GM12878 (cell line): ENCODE measurements around the gene SIL1. TPM values are rescaled to one million over a fixed set of nuclear protein-coding genes. Genes with fewer than 3 reads are reported as not detected.

Source experiments
- ATAC-seq: fragments of 200-7000 bp; cut with Tn5 transposase; 3 replicates; pipeline ENCODE4 v1.9.1; 2020; ENCODE audit warnings: mild to moderate bottlenecking, moderate library complexity
- BruUV-seq: library from RNA; stranded (reverse); fragments of 400-500 nt; replicated peaks from 2 replicates; lab custom pipeline; 2021; lab: Mats Ljungman, UMichigan
- CTCF ChIA-PET: fragments of 300-600 bp; sonication (Branson Sonifier 250); formaldehyde crosslinking; extraction: SDS; loops from one replicate; lab custom pipeline; 2021; ENCODE audit warnings: inconsistent platforms; lab: Yijun Ruan, JAX
- POLR2A ChIA-PET: fragments of 350-600 bp; formaldehyde crosslinking; extraction: SDS; loops from one replicate; lab custom pipeline; 2021; ENCODE audit warnings: inconsistent platforms; lab: Charles Lee
- RAD21 ChIA-PET: fragments of 300-600 bp; sonication (Branson Sonifier 250); formaldehyde crosslinking; loops from one replicate; lab custom pipeline; 2023; ENCODE audit warnings: antibody characterized with exemption; ENCODE audit not compliant: unreplicated experiment; lab: Charles Lee
- SMC1A ChIA-PET: fragments of 300-600 bp; sonication (Branson Sonifier 250); formaldehyde crosslinking; loops from one replicate; lab custom pipeline; 2023; ENCODE audit not compliant: unreplicated experiment, uncharacterized antibody; lab: Charles Lee
- DNase-seq: peaks from one replicate; pipeline ENCODE4 v3.0.0-alpha.2; 2011; ENCODE audit warnings: low read depth, low spot score
- FAIRE-seq: peaks from 3 replicates; lab custom pipeline; 2011; peaks lifted over from hg19 to GRCh38; lab: Jason Lieb, UNC
- H2AFZ ChIP-seq: 2 replicates; pipeline ENCODE4 v1.6.0; 2011; ENCODE audit warnings: low read depth, low read length, control low read depth; ENCODE audit not compliant: control insufficient read depth
- H3K27ac ChIP-seq: 2 replicates; pipeline ENCODE4 v1.5.1; 2011; ENCODE audit warnings: control low read depth; ENCODE audit not compliant: control insufficient read depth, insufficient read depth
- H3K27me3 ChIP-seq, 2 experiments: replicated peaks in 1 of 2; 2 replicates each; pipeline versions ENCODE4 v1.6.0 to v1.6.1; 2011; ENCODE audit warnings: low read length in 1 of 2; ENCODE audit not compliant: control insufficient read depth in 2 of 2, insufficient read depth in 2 of 2
- H3K36me3 ChIP-seq, 2 experiments: 2 replicates each; pipeline ENCODE4 v1.5.1; 2011; ENCODE audit warnings: low read length in 1 of 2; ENCODE audit not compliant: control insufficient read depth in 2 of 2, insufficient read depth in 2 of 2
- H3K4me1 ChIP-seq: 2 replicates; pipeline ENCODE4 v1.6.1; 2011; ENCODE audit warnings: mild to moderate bottlenecking, low read length, moderate library complexity, mixed read lengths; ENCODE audit not compliant: control insufficient read depth, insufficient read depth
- H3K4me2 ChIP-seq: 2 replicates; pipeline ENCODE4 v1.6.0; 2011; ENCODE audit warnings: control low read depth; ENCODE audit not compliant: control insufficient read depth, insufficient read depth
- H3K4me3 ChIP-seq: fragments of 200-600 bp; sonication (generic); 2 replicates; pipeline ENCODE4 v1.5.1; 2016
- H3K79me2 ChIP-seq: 2 replicates; pipeline ENCODE4 v1.6.0; 2011; ENCODE audit warnings: low read length; ENCODE audit not compliant: control insufficient read depth, insufficient read depth
- H3K9ac ChIP-seq: 2 replicates; pipeline ENCODE4 v1.8.0; 2011; ENCODE audit warnings: low read length, control low read depth, mixed read lengths; ENCODE audit not compliant: control insufficient read depth, insufficient read depth
- H3K9me3 ChIP-seq: replicated peaks from 3 replicates; pipeline ENCODE4 v1.5.1; 2011; ENCODE audit warnings: mild to moderate bottlenecking, low read length; ENCODE audit not compliant: control insufficient read depth, insufficient read depth
- H4K20me1 ChIP-seq: 2 replicates; pipeline ENCODE4 v1.6.0; 2011; ENCODE audit not compliant: control insufficient read depth, insufficient read depth
- CBX3 ChIP-seq: fragments of 200-600 bp; sonication (generic); IDR thresholded peaks from 2 replicates; pipeline ENCODE4 v1.6.1; 2016; ENCODE audit warnings: low read depth, borderline replicate concordance
- CUX1 ChIP-seq: IDR thresholded peaks from 2 replicates; pipeline ENCODE4 v1.6.1; 2012; ENCODE audit warnings: improper control_type of control experiment, low read depth, low read length; ENCODE audit not compliant: insufficient replicate concordance
- HDAC6 ChIP-seq: fragments of 200-600 bp; sonication (generic); IDR thresholded peaks from one replicate; pipeline ENCODE4 v1.8.0; 2017; ENCODE audit warnings: antibody characterized with exemption; ENCODE audit not compliant: unreplicated experiment
- HDGF ChIP-seq: fragments of 450-650 bp; IDR thresholded peaks from 2 replicates; pipeline ENCODE4 v1.6.1; 2016; ENCODE audit warnings: antibody characterized with exemption
- MXI1 ChIP-seq: fragments of 150-350 bp; IDR thresholded peaks from 2 replicates; pipeline ENCODE4 v1.6.1; 2011; ENCODE audit warnings: low read depth, mild to moderate bottlenecking, inconsistent platforms, low read length, improper control_type of control experiment
- PAX8 ChIP-seq: fragments of 450-650 bp; IDR thresholded peaks from 2 replicates; pipeline ENCODE4 v1.6.1; 2017; ENCODE audit warnings: mild to moderate bottlenecking, moderate library complexity
- POU2F2 ChIP-seq: IDR thresholded peaks from 3 replicates; pipeline ENCODE4 v1.6.1; 2011; ENCODE audit warnings: low read depth, mild to moderate bottlenecking, low read length, borderline replicate concordance
- RCOR1 ChIP-seq: conservative IDR thresholded peaks from 2 replicates; pipeline ENCODE4 v1.6.1; 2012; ENCODE audit warnings: low read depth, low read length, improper control_type of control experiment
- SUPT20H ChIP-seq: IDR thresholded peaks from 2 replicates; pipeline ENCODE4 v1.6.1; 2011; ENCODE audit warnings: low read depth, mild to moderate bottlenecking, low read length, moderate library complexity, borderline replicate concordance; ENCODE audit not compliant: control insufficient read depth
- SUZ12 ChIP-seq: fragments of 200-600 bp; sonication (generic); IDR thresholded peaks from one replicate; pipeline ENCODE4 v1.6.1; 2018; ENCODE audit warnings: antibody characterized with exemption, mild to moderate bottlenecking; ENCODE audit not compliant: unreplicated experiment
- USF2 ChIP-seq: IDR thresholded peaks from 2 replicates; pipeline ENCODE4 v1.6.1; 2011; ENCODE audit warnings: low read depth, low read length, improper control_type of control experiment, borderline replicate concordance
- ZNF384 ChIP-seq: IDR thresholded peaks from 2 replicates; pipeline ENCODE4 v1.6.1; 2012; ENCODE audit warnings: low read depth, mild to moderate bottlenecking, low read length, improper control_type of control experiment, borderline replicate concordance
- ZNF592 ChIP-seq: fragments of 450-650 bp; IDR thresholded peaks from 2 replicates; pipeline ENCODE4 v1.6.1; 2017; ENCODE audit warnings: mild to moderate bottlenecking, moderate library complexity
- WGBS: methylation state at CpG from one replicate; pipeline ENCODE4 v1.1.6; 2016; ENCODE audit warnings: low lambda C conversion rate; ENCODE audit not compliant: insufficient replicate concordance, insufficient coverage; ENCODE audit errors: missing lambda C conversion rate; 5-methylcytosine and 5-hydroxymethylcytosine counted together
- in situ Hi-C: fragments of 300-500 bp; cut with MboI; formaldehyde crosslinking; loops from 9 replicates; pipeline ENCODE4 v1.14.3; 2018; ENCODE audit warnings: mixed read lengths
- intact Hi-C: fragments of 100-400 bp; cut with micrococcal nuclease; formaldehyde crosslinking; loops from one replicate; pipeline ENCODE4 v1.14.2; 2022; ENCODE audit not compliant: unreplicated experiment
- polyA plus RNA-seq, 11 experiments: library from polyadenylated mRNA; depleted of rRNA in 4 of 11; unstranded in 6 of 11; stranded (reverse) in 5 of 11; fragments of >200 nt; fragmentation: Nextera tagmentation in 4 of 11; fragmentation: Illumina TruSeq in 1 of 11; extraction: Ambion mirVana in 4 of 11; extraction: Trizol in 1 of 11; gene quantifications; 1 replicate in 1 of 11; 2 replicates in 10 of 11; pipeline versions ENCODE4 v1.2.1 to v1.2.3, GENCODE V29; 2011 to 2016; ENCODE audit warnings: inconsistent platforms in 2 of 11, missing spikeins in 2 of 11, low read depth in 1 of 11
- total RNA-seq, 4 experiments: library from RNA; depleted of rRNA in 3 of 4; stranded (reverse); fragments of >200 nt in 3 of 4; fragmentation: Illumina TruSeq in 1 of 4; extraction: Trizol in 1 of 4; gene quantifications; 2 replicates each; pipeline versions ENCODE4 v1.2.1 to v1.2.3, GENCODE V29; 2013 to 2021

SIL1 gene
- total and polyA plus RNA-seq, 10 of the 15 experiments (the other 5 are each of a cell fraction or from before 2014, with no cell fraction given) = 4.1 to 49.8 (median 29.4) TPM

GRCh38 chr5:139131062-139131461 lies 67.1 kb downstream of the SIL1 start:
- ChIA-PET CTCF (no interaction called here), SMC1A (no interaction called here), RAD21 (no interaction called here), POLR2A (no interaction called here)
- peaks cover 0 to 9% of the 10 kb centered on the region in 2 experiments; a peak in 2 of 4 replicates for H3K36me3 ChIP-seq
- no peaks in the 10 kb centered on the region for H3K9me3 ChIP-seq
- BruUV-seq = no TSS peak
- no peak overlapping the region for H3K4me2 ChIP-seq
- H2AFZ ChIP-seq = no peak overlapping the region
- no peak for FAIRE-seq
- no peaks in the 10 kb centered on the region; the same call in 1 of the 2 replicates for H4K20me1 ChIP-seq
- H3K9ac ChIP-seq = no peak overlapping the region
- H3K27me3 ChIP-seq = no peaks in the 10 kb centered on the region
- intact Hi-C loops (no loop called here), in situ Hi-C loops (no loop called here)
- H3K4me1 ChIP-seq = no peaks in the 10 kb centered on the region; the same call in 1 of the 2 replicates
- DNase-seq = no peak
- WGBS = 100% methylated on average over 3 of the region's 3 CpGs
- H3K79me2 ChIP-seq = no peaks in the 10 kb centered on the region
- H3K4me3 ChIP-seq = no peak overlapping the region
- no peak for ATAC-seq
- H3K27ac ChIP-seq = no peak overlapping the region
- TF ChIP-seq CBX3 (no peak), CUX1 (no peak), MXI1 (no peak), SUZ12 (no peak), SUPT20H (no peak), USF2 (no peak), HDGF (no peak), POU2F2 (no peak), PAX8 (no peak), RCOR1 (no peak), HDAC6 (no peak), ZNF592 (no peak), ZNF384 (no peak)
